MCF 10A (cell line): Measurements from ENCODE around the gene CDH18. TPM values are rescaled to one million over a fixed set of nuclear protein-coding genes. Genes with fewer than 3 reads are reported as not detected.

Source experiments
- BruUV-seq: library from RNA; stranded (reverse); fragments of 400-500 nt; replicated peaks from 2 replicates; lab custom pipeline; 2021; lab: Mats Ljungman, UMichigan
- CTCF ChIA-PET: fragments of 300-600 bp; sonication (Branson Sonifier 250); formaldehyde crosslinking; extraction: SDS; loops from one replicate; lab custom pipeline; 2021; ENCODE audit warnings: antibody characterized with exemption, inconsistent platforms; lab: Yijun Ruan, JAX
- POLR2A ChIA-PET: fragments of 300-600, 350-650 bp; sonication (Branson Sonifier 250); formaldehyde crosslinking; extraction: SDS; loops from one replicate; lab custom pipeline; 2020; ENCODE audit warnings: antibody characterized with exemption, inconsistent platforms; lab: Yijun Ruan, JAX
- DNase-seq: peaks from one replicate; pipeline ENCODE4 v3.0.0-alpha.2; 2018; ENCODE audit not compliant: unreplicated experiment
- H3K27ac Mint-ChIP-seq: one replicate; pipeline ENCODE4 v1.8.0; 2022; ENCODE audit warnings: mild to moderate bottlenecking, low read depth, mixed read lengths; ENCODE audit not compliant: unreplicated experiment
- H3K27me3 Mint-ChIP-seq: one replicate; pipeline ENCODE4 v1.8.0; 2022; ENCODE audit warnings: mixed read lengths; ENCODE audit not compliant: insufficient read depth, unreplicated experiment
- H3K36me3 Mint-ChIP-seq: one replicate; pipeline ENCODE4 v1.8.0; 2022; ENCODE audit warnings: mild to moderate bottlenecking, moderate library complexity, mixed read lengths; ENCODE audit not compliant: insufficient read depth, unreplicated experiment
- H3K4me1 Mint-ChIP-seq: one replicate; pipeline ENCODE4 v1.8.0; 2022; ENCODE audit warnings: mixed read lengths; ENCODE audit not compliant: insufficient read depth, unreplicated experiment
- H3K4me3 Mint-ChIP-seq: one replicate; pipeline ENCODE4 v1.8.0; 2022; ENCODE audit warnings: mild to moderate bottlenecking, moderate library complexity, mixed read lengths; ENCODE audit not compliant: unreplicated experiment
- H3K9me3 Mint-ChIP-seq: one replicate; pipeline ENCODE4 v1.8.0; 2022; ENCODE audit warnings: mixed read lengths; ENCODE audit not compliant: unreplicated experiment
- intact Hi-C: fragments of 100-400 bp; cut with micrococcal nuclease; formaldehyde crosslinking; loops from 2 replicates; pipeline ENCODE4 v1.14.1; 2022
- total RNA-seq: library from RNA; stranded (reverse); gene quantifications from 2 replicates; pipeline ENCODE4 v1.2.3, GENCODE V29; 2022
- TF ChIP-seq, protein P1 (sequence below): fragments of 200-600 bp; IDR thresholded peaks from one replicate; pipeline ENCODE4 v1.8.0; 2022; ENCODE audit warnings: antibody characterized with exemption, mild to moderate bottlenecking; ENCODE audit not compliant: unreplicated experiment

CDH18 gene
- total RNA-seq, 1 experiment from 2014 or later: not detected

DNA sequence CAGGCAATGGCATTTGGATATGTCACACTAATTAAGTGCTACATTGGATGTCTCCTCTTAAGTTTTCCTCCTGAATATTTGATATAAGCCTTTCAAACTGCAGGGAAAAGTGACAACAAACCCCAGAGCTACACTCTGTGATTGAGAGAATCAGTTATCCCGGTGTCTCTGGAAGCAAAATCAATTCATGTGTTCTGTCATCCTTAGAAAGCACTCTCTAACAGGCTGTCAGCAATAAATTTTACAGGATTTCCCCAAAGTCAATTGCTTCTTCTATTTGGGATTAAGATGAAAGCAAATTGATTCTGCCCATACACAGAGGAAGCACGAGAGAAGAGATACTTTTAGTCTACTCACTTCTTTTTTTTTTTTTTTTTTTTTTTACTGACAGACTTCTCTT is 332.4 kb downstream of the CDH18 start:
- BruUV-seq: no TSS peak
- no peak overlapping the region for H3K4me3 Mint-ChIP-seq
- POLR2A ChIA-PET: no interaction called here
- DNase-seq: no peak
- no peaks in the 10 kb centered on the region for H3K9me3 Mint-ChIP-seq
- CTCF ChIA-PET: no interaction called here
- H3K4me1 Mint-ChIP-seq: no peaks in the 10 kb centered on the region
- TF ChIP-seq, protein P1, sequence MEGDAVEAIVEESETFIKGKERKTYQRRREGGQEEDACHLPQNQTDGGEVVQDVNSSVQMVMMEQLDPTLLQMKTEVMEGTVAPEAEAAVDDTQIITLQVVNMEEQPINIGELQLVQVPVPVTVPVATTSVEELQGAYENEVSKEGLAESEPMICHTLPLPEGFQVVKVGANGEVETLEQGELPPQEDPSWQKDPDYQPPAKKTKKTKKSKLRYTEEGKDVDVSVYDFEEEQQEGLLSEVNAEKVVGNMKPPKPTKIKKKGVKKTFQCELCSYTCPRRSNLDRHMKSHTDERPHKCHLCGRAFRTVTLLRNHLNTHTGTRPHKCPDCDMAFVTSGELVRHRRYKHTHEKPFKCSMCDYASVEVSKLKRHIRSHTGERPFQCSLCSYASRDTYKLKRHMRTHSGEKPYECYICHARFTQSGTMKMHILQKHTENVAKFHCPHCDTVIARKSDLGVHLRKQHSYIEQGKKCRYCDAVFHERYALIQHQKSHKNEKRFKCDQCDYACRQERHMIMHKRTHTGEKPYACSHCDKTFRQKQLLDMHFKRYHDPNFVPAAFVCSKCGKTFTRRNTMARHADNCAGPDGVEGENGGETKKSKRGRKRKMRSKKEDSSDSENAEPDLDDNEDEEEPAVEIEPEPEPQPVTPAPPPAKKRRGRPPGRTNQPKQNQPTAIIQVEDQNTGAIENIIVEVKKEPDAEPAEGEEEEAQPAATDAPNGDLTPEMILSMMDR: no peak
- no peak overlapping the region for H3K27ac Mint-ChIP-seq
- intact Hi-C loops: no loop called here
- H3K36me3 Mint-ChIP-seq: no peaks in the 10 kb centered on the region
- H3K27me3 Mint-ChIP-seq: no peaks in the 10 kb centered on the region

DNA sequence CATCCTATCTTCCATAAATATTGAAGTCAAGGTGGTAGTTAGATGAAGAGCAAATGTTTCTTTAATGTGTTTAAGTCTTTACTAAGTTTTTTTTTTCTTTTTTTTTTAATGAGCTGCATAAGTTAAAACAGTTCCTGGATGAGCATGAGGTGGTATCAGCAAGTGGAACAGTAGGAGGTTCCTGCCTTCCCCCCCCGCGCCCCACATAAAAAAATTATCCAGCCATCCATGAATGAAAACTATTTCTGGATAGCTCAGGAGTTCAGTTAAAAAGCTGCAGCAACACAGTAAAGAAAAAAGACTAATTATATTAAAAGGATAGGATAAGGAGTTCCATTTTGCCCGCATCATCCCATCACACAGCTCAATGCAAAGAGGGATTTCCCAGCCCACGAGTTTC is 349.5 kb downstream of the CDH18 start:
- H3K27ac Mint-ChIP-seq: no peak overlapping the region
- CTCF ChIA-PET: no interaction called here
- intact Hi-C loops: no loop called here
- no peaks in the 10 kb centered on the region for H3K4me1 Mint-ChIP-seq
- no TSS peak for BruUV-seq
- no peak overlapping the region for H3K4me3 Mint-ChIP-seq
- DNase-seq: no peak
- no peaks in the 10 kb centered on the region for H3K27me3 Mint-ChIP-seq
- POLR2A ChIA-PET: no interaction called here
- H3K36me3 Mint-ChIP-seq: no peaks in the 10 kb centered on the region
- H3K9me3 Mint-ChIP-seq: no peaks in the 10 kb centered on the region
- TF ChIP-seq, protein P1: no peak

DNA sequence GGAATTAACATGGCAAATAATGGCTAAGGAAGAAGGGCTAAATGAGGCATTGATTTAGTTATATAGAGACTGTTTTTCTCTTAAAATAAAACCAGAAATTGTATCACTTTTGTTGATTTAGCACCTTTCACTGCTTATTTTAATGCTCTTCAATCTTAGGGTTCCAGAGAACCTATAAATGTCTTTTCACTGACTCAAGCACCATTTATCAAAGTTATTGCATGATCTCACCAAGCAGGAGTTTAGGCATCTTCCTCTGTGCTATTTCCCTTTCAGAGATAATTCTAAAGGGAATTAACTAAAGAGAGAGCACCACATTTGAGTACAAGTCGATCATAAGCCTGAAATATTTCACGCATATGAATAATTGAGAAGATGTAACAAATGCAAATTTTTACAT is 357.1 kb downstream of the CDH18 start:
- intact Hi-C loops: no loop called here
- TF ChIP-seq, protein P1: no peak
- no peaks in the 10 kb centered on the region for H3K36me3 Mint-ChIP-seq
- H3K9me3 Mint-ChIP-seq: peaks cover 3% of the 10 kb centered on the region
- no peaks in the 10 kb centered on the region for H3K27me3 Mint-ChIP-seq
- no peaks in the 10 kb centered on the region for H3K4me1 Mint-ChIP-seq
- ChIA-PET CTCF (no interaction called here), POLR2A (interaction anchor here (1.3 kb wide), 1 partner anchor 11 kb away, joined by 3 read pairs; no protein-coding TSS in a partner anchor)
- H3K4me3 Mint-ChIP-seq: no peak overlapping the region
- BruUV-seq: no TSS peak
- H3K27ac Mint-ChIP-seq: no peak overlapping the region
- no peak for DNase-seq

DNA sequence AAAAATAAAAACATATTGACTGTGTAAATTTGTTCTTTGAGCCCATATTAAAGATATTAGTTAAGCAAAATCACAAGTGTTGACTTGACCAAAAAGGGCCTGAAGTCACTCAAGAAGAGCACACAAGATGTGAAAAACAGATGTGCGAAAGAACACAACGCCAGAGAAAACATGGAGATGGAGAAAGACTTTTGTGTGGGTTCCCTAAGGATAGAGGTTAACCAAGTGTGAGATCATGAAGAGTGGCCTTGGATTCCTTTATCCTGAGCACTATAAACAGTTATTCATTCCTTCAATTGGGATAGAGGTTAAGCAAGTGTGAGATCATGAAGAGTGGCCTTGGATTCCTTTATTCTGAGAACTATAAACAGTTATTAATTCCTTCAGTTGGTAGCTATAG is 361.8 kb downstream of the CDH18 start:
- CTCF ChIA-PET: no interaction called here
- no peak overlapping the region for H3K4me3 Mint-ChIP-seq
- H3K4me1 Mint-ChIP-seq: no peaks in the 10 kb centered on the region
- DNase-seq: no peak
- BruUV-seq: no TSS peak
- H3K27ac Mint-ChIP-seq: no peak overlapping the region
- peaks cover 8% of the 10 kb centered on the region for H3K9me3 Mint-ChIP-seq
- TF ChIP-seq, protein P1: no peak
- no peaks in the 10 kb centered on the region for H3K36me3 Mint-ChIP-seq
- H3K27me3 Mint-ChIP-seq: no peaks in the 10 kb centered on the region
- POLR2A ChIA-PET: no interaction called here
- intact Hi-C loops: no loop called here
